Suppressor macrophage treated with lipopolysaccharide for 1 hour (primary cell): ENCODE measurements around the gene CMBL.
A peak's percentile ranks its signal among the peaks of the same experiment; 100 is the strongest.
"Not testable (repeated sequence)": the region's sequence is repeated elsewhere in the genome, so short reads cannot be mapped to it uniquely, and the experiment has no call there.

ENCODE experiments used
- DNase-seq, 3 donors: peaks; one replicate each; pipeline ENCODE4 v3.0.0-alpha.2; 2020 to 2022

Gene CMBL

DNA sequence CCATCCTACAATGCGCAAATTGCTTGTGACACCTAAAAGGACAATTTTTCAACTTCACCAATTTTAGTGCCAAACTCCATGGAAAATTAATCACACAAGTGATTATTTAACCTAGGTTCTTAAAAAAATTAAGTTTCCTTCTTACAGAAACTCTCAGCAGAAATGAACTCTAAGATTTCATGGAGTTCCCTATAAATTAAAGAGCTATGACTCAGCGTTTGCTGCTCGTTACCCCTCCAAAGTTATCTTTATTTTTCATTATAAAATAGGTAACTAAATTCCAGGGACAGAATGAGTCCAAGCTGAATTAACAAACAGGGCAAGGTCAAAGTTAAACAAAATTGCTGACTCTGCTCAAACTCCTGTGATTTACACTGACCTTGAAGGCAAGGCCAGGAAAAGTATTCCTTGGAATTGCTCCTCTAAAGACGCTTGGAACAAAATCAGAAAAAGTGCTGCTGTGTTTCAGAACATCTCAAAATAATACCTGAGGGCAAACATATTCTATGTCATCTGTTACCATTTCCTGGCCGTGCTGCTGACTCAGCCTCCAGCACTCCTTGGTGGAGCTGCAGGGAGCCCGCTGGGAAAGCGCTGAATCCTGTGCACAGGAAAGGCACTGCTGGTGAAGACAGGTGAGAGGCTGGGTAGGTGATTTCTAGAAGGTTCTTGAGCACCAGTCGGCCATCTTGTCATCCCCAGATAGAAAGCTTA lies 2.5 kb upstream of the CMBL start:
- peak in 2 of 3 donors; percentile 57 to 60 for DNase-seq

DNA sequence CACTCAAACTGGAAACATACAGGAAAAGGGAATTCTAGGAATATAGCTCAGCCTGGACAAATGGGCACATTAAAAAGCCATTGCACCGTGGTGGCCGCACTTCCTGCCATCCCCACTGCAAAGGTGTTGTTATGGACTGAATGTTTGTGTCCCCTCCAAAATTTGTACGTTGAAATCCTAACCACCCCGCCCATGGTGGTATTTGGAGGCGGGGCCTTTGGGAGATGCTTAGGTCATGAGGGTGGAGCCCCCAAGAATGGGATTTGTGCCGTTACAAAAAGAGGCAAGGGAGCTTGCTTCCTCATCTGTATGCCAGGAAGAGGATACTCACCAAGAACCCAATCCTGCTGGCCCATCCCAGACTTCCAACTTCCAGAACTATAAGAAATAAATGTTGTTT lies 1.1 kb upstream of the CMBL start:
- DNase-seq: no peak

- no peak for DNase-seq
These were observed 896 bp downstream of the CMBL start for GRCh38 chr5:10306806-10307205.

- no peak for DNase-seq
These were observed 1.6 kb downstream of the CMBL start for GRCh38 chr5:10306114-10306513.

GRCh38 chr5:10304932-10305331 lies 2.8 kb downstream of the CMBL start:
- DNase-seq: no peak

DNA sequence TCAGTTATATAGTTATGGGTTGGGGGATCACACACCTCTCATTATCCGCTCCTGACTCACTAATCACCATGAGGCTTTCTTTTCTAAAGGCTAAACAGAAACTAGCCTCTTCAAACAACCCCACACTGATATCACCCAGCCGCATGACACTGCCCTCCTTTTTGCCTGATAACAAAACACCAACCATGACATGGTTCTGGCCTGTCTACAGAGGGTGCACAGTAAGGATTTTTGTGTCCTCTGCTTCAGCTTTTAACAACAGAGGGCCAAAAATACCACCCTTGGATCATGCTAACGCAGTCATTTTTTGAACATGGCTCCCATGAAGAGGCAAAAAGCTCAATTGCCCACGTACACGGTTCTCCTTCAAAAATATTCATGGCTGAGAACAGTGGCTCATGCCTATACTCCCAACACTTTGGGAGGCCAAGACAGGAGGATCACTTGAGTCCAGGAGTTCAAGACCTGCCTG lies 4.0 kb downstream of the CMBL start:
- no peak for DNase-seq

DNA sequence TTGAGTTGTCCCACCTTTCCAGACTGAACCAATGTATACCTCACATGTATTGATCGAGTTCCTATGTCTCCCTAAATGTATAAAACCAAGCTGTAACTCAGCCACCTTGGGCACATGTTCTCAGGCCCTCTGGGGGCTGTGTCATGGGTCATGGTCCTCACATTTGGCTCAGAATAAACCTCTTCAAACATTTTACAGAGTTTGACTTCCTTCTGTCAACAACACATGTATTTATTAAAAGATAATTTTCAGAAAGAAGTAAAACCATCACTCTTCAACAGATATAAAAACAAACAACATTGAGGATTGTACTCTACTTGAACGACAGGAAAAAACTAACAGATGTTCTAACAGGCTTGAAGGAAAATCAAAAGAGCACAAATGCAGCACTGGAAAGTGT lies 4.5 kb downstream of the CMBL start:
- no peak for DNase-seq

GRCh38 chr5:10301842-10302610 lies 5.7 kb downstream of the CMBL start:
- DNase-seq: no peak

- DNase-seq: no peak
These were observed 6.4 kb downstream of the CMBL start for GRCh38 chr5:10301266-10301665.

GRCh38 chr5:10300246-10300645 lies 7.5 kb downstream of the CMBL start:
- DNase-seq: no peak

DNA sequence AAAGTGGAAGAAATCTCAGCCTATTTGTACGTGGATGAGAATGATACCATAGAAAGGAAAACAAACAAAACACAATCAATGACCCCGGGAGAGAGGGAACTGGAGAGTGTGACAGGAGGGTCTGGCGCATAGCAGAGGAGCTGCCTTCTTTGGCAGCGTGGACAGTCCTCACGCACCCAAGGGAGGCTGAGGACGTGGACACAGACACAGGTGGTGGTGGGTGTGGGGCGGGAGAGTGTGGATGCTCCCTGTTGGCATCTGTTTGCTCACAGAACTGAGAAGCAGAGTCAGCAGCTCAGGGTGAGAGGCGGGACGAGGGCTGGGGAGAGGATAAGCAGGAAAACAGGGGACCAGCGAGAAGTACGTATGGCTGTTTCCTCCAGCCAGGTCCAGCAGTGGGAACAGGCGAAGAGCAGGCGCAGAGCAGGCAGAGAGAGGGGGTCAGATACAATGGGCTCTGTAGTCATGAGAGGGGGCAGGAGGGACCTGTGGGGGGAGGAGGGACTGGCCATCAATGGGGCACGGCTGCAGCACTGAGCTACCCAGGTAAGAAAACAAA lies 10.0 kb downstream of the CMBL start:
- DNase-seq: no peak

- no peak for DNase-seq
These were observed 11.9 kb downstream of the CMBL start for GRCh38 chr5:10295619-10296326.

DNA sequence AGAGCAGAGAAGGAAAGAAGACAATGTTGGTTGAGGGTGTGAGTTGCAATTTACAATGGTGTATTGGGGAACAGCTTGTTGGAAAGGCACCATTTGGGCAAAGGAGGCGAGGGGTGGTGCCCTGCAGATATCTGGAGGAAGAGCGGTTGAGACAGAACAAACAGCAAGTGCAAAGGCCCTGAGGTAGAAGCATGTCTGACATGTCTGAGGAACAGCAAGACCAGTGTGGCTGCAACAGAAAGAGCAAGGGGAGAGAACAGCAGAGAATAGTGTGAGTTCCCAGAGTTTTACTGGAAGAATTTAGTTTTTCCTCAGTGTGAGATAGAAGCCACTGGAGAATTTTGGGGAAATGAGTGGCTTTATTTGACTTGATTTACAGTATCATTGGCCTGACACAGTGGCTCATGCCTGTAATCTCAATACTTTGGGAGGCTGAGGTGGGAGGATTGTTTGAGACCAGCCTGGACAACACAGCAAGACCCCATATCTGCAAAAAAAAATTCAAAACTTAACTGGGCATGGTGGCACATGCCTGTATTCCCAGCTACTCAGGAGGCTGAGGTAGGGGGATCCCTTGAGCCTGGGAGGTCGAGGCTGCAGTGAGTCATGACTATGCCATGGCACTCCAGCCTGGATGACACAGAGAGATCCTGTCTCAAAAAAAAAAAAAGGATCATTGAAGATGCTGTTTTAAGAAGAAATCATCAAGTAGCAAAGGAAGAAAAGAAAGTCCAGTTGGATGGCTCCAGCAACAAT lies 13.6 kb downstream of the CMBL start:
- no peak for DNase-seq

GRCh38 chr5:10291692-10292339 lies 15.9 kb downstream of the CMBL start:
- no peak for DNase-seq

DNA sequence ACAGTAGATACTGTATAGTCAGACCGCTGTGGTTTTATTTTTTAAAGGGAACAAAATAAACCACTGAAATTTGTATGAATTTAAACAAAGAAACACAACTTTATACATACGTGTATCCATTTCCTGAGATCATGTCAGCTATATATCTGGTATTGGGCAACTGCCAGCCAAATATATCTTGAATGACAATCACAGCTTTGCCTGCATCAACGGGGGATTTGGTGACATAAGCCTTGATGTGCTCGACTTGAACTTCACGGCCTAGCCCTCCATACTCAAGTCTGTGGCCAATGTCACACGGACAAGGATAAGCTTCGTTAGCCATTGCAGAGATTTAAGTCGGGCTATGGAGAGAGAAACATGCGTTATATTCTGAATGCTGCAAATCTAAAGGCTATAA lies 17.3 kb downstream of the CMBL start:
- no peak for DNase-seq

DNA sequence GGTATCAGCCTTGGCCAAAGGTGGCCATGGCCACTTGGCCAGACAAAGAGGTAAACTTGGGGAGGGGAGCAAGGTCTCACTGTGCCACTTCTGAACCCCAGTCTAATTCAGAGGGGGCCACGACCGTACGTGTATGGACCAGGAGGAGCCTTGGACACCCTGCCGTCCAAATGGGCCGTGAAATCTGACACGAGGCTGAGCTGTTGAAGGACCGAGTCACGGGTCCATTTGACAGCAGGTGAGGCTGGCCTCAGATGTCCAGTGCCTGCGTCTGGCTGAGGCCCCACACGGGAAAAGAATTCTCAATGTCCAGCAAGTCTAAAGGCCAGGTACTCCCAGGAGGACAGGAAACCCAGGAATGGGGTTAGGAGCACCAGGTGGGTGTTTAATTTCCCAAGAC lies 17.7 kb downstream of the CMBL start:
- no peak for DNase-seq

GRCh38 chr5:10289353-10289752 lies 18.3 kb downstream of the CMBL start:
- no peak for DNase-seq

- DNase-seq: no peak
These were observed 19.0 kb downstream of the CMBL start for GRCh38 chr5:10288592-10289219.

DNA sequence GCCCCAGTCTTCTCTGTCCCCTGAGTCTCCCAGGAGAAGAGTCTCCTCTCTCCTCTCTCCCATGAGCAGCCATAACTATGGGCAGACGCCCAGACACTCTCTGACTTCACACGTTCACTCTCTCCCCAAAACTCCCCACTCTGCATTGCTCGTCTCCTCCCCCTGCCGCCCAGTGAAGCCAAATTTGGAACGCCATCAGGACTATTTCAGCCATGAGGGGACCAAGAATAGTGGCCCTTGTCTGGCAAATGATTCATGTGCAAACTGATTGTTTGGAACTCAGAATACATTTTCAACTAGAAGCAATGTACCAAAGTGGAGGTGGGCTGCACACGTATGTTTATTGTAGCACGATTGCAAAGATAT lies 20.9 kb downstream of the CMBL start:
- no peak for DNase-seq

DNA sequence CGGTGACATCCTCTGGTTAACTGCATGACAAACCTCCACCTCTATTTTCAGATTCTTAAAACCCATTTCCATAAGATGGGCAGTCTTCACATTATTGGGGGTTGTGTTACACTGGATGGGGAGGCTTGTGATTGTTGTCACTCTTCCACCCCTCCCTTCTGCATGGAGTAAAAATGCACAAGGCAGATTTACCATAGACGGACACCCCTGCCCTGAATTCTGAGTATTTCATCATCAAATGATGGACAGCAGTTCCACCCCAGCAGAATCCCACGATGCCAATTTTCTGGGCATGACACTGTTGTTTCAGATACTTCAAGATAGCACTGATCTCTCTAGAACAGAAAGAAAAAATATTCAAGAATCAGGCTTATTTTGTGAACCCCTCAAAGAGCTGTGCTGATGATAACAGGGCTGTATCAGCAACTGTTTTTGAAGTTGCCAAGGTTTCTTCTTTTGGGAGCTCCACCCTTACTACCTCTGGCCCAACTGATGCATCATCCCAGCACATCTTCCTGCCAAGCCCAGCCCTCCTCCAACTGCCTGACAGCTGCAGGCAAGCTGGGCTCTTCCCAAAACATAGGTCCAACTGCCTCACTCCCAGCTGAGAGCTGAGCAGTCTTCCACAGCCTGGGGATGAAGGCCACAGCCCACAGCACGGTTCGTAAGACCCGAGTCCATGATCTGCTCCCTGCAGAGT lies 21.4 kb downstream of the CMBL start:
- DNase-seq: no peak

GRCh38 chr5:10285362-10285761 lies 22.3 kb downstream of the CMBL start:
- DNase-seq: not testable (repeated sequence)
